Retinal pigment epithelial cell (primary cell): Measurements from ENCODE around the gene FAM110C.

ENCODE experiments used
- DNase-seq: peaks from one replicate; pipeline ENCODE4 v3.0.0-alpha.2; 2010; ENCODE audit warnings: low read depth
- H3K4me3 ChIP-seq: 2 replicates; pipeline ENCODE4 v1.5.1; 2011; ENCODE audit warnings: mild to moderate bottlenecking, low read length, control low read depth, moderate library complexity
- TF ChIP-seq, protein P1 (sequence below): conservative IDR thresholded peaks from 2 replicates; pipeline ENCODE4 v1.5.1; 2011; ENCODE audit warnings: low read depth, low read length, control low read depth, inconsistent platforms

Gene FAM110C

GRCh38 chr2:46471-47345, at the start of gene FAM110C:
TSS of gene FAM110C (minus strand) at chr2:46505. CDS start at chr2:46385, 120 bp downstream.
- peak; percentile 62 for DNase-seq
- TF ChIP-seq, protein P1, sequence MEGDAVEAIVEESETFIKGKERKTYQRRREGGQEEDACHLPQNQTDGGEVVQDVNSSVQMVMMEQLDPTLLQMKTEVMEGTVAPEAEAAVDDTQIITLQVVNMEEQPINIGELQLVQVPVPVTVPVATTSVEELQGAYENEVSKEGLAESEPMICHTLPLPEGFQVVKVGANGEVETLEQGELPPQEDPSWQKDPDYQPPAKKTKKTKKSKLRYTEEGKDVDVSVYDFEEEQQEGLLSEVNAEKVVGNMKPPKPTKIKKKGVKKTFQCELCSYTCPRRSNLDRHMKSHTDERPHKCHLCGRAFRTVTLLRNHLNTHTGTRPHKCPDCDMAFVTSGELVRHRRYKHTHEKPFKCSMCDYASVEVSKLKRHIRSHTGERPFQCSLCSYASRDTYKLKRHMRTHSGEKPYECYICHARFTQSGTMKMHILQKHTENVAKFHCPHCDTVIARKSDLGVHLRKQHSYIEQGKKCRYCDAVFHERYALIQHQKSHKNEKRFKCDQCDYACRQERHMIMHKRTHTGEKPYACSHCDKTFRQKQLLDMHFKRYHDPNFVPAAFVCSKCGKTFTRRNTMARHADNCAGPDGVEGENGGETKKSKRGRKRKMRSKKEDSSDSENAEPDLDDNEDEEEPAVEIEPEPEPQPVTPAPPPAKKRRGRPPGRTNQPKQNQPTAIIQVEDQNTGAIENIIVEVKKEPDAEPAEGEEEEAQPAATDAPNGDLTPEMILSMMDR: no peak
- peak within 1 kb of the TSS; percentile 63 for H3K4me3 ChIP-seq

GRCh38 chr2:92326-92725, 46.0 kb upstream of the FAM110C start:
- DNase-seq: no peak
- no peak overlapping the region for H3K4me3 ChIP-seq
- TF ChIP-seq, protein P1: no peak

DNA sequence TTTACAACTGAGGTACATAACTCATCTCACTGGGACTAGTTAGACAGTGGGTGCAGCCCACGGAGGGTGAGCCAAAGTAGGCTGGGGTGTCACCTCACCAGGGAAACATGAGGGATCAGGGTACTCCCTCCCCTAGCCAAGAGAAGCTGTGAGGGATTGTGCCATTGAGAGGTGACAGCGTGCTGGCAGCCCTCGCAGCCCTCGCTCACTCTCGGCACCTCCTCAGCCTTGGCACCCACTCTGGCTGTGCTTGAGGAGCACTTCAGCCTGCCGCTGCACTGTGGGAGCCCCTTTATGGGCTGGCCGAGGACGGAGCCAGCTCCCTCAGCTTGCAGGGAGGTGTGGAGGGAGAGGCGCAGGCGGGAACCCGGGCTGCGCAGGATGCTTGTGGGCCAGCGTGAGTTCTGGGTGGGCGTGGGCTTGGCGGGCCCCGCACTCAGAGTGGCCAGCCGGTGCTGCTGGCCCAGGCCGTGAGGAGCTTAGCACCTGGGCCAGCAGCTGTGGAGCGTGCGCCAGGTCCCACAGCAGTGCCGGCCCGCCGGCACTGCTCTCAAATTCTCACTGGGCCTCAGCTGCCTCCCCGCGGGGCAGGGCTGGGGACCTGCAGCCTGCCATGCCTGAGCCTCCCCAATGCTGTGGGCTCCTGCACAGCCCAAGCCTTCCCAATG, 44.5 kb upstream of the FAM110C start:
- DNase-seq: no peak
- TF ChIP-seq, protein P1: no peak
- no peak overlapping the region for H3K4me3 ChIP-seq

GRCh38 chr2:85761-86160, 39.5 kb upstream of the FAM110C start:
- TF ChIP-seq, protein P1: no peak
- no peak for DNase-seq
- no peak overlapping the region for H3K4me3 ChIP-seq

GRCh38 chr2:84121-84520, 37.8 kb upstream of the FAM110C start:
- no peak overlapping the region for H3K4me3 ChIP-seq
- DNase-seq: no peak
- TF ChIP-seq, protein P1: no peak

DNA sequence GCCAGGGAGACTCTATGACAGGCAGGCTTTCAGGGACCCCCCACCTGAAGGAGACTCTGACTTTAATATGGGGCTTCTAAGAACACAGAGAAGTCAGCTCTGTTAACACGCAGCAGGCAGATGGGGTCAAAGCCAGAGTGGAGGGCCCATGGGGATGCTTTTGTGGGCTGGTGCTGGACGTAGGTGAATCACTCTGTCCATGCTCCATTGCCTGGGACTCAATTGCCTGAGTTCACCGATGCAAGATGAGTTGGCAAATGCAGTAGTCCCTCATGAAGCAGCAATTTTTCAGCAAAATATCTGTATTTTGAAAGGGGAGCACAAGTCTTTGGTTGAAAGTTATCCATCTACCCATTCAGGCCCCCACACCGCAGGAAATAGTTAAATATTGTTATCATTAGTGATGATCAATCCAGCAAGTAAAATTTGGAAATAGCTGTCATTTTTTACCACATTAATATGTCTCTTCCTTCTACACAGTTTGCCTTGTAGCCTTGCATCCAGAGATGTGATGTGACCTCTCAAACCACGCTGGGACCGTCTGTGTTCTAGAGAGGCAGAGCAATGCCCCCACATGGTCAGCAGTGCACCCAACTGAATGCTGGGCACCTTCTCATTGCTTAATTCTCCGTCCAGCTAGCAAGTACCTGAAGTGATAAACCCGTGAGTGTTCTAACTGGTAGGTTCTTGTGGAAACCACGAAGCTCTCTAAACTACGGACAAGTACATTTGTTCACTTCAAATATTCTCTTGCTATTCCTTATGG, 34.8 kb upstream of the FAM110C start:
- H3K4me3 ChIP-seq: no peak overlapping the region
- DNase-seq: no peak

More for the DNA sequence above, 34.8 kb upstream of the FAM110C start:
- TF ChIP-seq, protein P1: no peak
